PC-3 (cell line): ENCODE measurements around the gene CFAP206. TPM values are rescaled to one million over a fixed set of nuclear protein-coding genes. Genes with fewer than 3 reads are reported as not detected.

ENCODE experiments used
- ATAC-seq: fragments of 200-7000 bp; cut with Tn5 transposase; 2 replicates; pipeline ENCODE4 v1.9.1; 2020; ENCODE audit warnings: mild to moderate bottlenecking, moderate library complexity
- Bru-seq: library from RNA; stranded (reverse); fragments of 400-500 nt; gene quantifications from one replicate; lab custom pipeline; 2021; lab: Mats Ljungman, UMichigan
- BruChase-seq, 2 experiments: library from RNA; stranded (reverse); fragments of 400-500 nt; gene quantifications; one replicate each; lab custom pipeline; 2021; lab: Mats Ljungman, UMichigan
- BruUV-seq: library from RNA; stranded (reverse); fragments of 400-500 nt; replicated peaks from 2 replicates; lab custom pipeline; 2021; lab: Mats Ljungman, UMichigan
- CTCF ChIA-PET: fragments of 300-600 bp; sonication (Branson Sonifier 250); formaldehyde crosslinking; loops from one replicate; lab custom pipeline; 2022; ENCODE audit warnings: antibody characterized with exemption; lab: Charles Lee
- POLR2A ChIA-PET: fragments of 300-600 bp; sonication (Branson Sonifier 250); formaldehyde crosslinking; loops from one replicate; lab custom pipeline; 2022; ENCODE audit warnings: antibody characterized with exemption; ENCODE audit not compliant: unreplicated experiment; lab: Charles Lee
- DNase-seq: peaks from one replicate; pipeline ENCODE4 v3.0.0-alpha.2; 2015
- H2AFZ ChIP-seq: fragments of 300-600 bp; sonication (generic); 2 replicates; pipeline ENCODE4 v1.6.0; 2016; ENCODE audit warnings: antibody characterized with exemption, low read length
- H3F3A ChIP-seq: fragments of 300-600 bp; sonication (generic); one replicate; pipeline ENCODE4 v1.6.0; 2017; ENCODE audit warnings: antibody characterized with exemption, low read length, control low read depth, mild to moderate bottlenecking; ENCODE audit not compliant: unreplicated experiment
- H3K27ac ChIP-seq: fragments of 300-600 bp; sonication (generic); 2 replicates; pipeline ENCODE4 v1.5.1; 2016; ENCODE audit warnings: mild to moderate bottlenecking, low read length
- H3K27me3 ChIP-seq: fragments of 300-600 bp; sonication (generic); 2 replicates; pipeline ENCODE4 v1.6.1; 2016; ENCODE audit warnings: low read length, mixed read lengths
- H3K36me3 ChIP-seq: fragments of 300-600 bp; sonication (generic); 2 replicates; pipeline ENCODE4 v1.6.1; 2016; ENCODE audit warnings: low read depth, mixed run types, low read length, mixed read lengths
- H3K4me1 ChIP-seq: fragments of 300-600 bp; sonication (generic); 2 replicates; pipeline ENCODE4 v1.5.1; 2016; ENCODE audit warnings: low read length; ENCODE audit not compliant: insufficient read depth
- H3K4me2 ChIP-seq: fragments of 300-600 bp; sonication (generic); 2 replicates; pipeline ENCODE4 v1.6.0; 2016; ENCODE audit warnings: low read length
- H3K4me3 ChIP-seq: fragments of 300-600 bp; sonication (generic); 2 replicates; pipeline ENCODE4 v1.5.1; 2016; ENCODE audit warnings: mild to moderate bottlenecking, low read length, mixed read lengths
- H3K79me2 ChIP-seq: fragments of 300-600 bp; sonication (generic); 2 replicates; pipeline ENCODE4 v1.6.1; 2017; ENCODE audit warnings: low read length, mixed read lengths
- H3K9ac ChIP-seq: fragments of 300-600 bp; sonication (generic); 2 replicates; pipeline ENCODE4 v1.6.0; 2016; ENCODE audit warnings: mild to moderate bottlenecking, low read length
- H3K9me2 ChIP-seq: fragments of 300-600 bp; sonication (generic); replicated peaks from 2 replicates; pipeline ENCODE4 v1.6.1; 2016; ENCODE audit warnings: mixed run types, low read length, mixed read lengths
- H3K9me3 ChIP-seq: fragments of 300-600 bp; sonication (generic); 2 replicates; pipeline ENCODE4 v1.6.1; 2016; ENCODE audit warnings: low read length, mixed read lengths
- H4K20me1 ChIP-seq: fragments of 300-600 bp; sonication (generic); 2 replicates; pipeline ENCODE4 v1.6.1; 2016; ENCODE audit warnings: low read length, mixed read lengths
- CTCF ChIP-seq: fragments of 300-600 bp; sonication (generic); conservative IDR thresholded peaks from 2 replicates; pipeline ENCODE4 v1.5.1; 2017; ENCODE audit warnings: antibody characterized with exemption, low read depth, mild to moderate bottlenecking, low read length
- EZH2 ChIP-seq: fragments of 300-600 bp; sonication (generic); IDR thresholded peaks from one replicate; pipeline ENCODE4 v1.6.1; 2017; ENCODE audit warnings: antibody characterized with exemption, mild to moderate bottlenecking, low read length; ENCODE audit not compliant: unreplicated experiment
- EZH2phosphoT487 ChIP-seq: fragments of 300-600 bp; sonication (generic); IDR thresholded peaks from 2 replicates; pipeline ENCODE4 v1.6.1; 2018; ENCODE audit warnings: mild to moderate bottlenecking, antibody characterized with exemption, low read length, borderline replicate concordance
- intact Hi-C: fragments of 100-400 bp; cut with micrococcal nuclease; formaldehyde crosslinking; loops from 2 replicates; pipeline ENCODE4 v1.9.0; 2023
- long read RNA-seq: library from polyadenylated mRNA; unstranded; transcript quantifications from one replicate; pipeline ENCODE4 v2.0.0, GENCODE V29; 2021; ENCODE audit not compliant: unreplicated experiment
- total RNA-seq: library from RNA; depleted of rRNA; stranded (reverse); fragments of >200 nt; gene quantifications from 2 replicates; pipeline ENCODE4 v1.2.3, GENCODE V29; 2014; rRNA removed

Gene CFAP206
- total RNA-seq (0.07 TPM in 1 of 2 replicates, not detected in the other), Bru-seq, nascent RNA (not detected), BruChase-seq, experiment 1, labeled RNA remaining after a 6-hour chase (percentile 35 among the genes with signal in this experiment), BruChase-seq, experiment 2, labeled RNA remaining after a 2-hour chase (not detected)
- long read RNA-seq, partial matches to known transcripts: 0 of 1 reads
- long read RNA-seq, other reads (novel, unspliced or antisense): 1 of 1 reads

GRCh38 chr6:87407901-87408720, at the start of gene CFAP206:
TSS of gene CFAP206 (plus strand) at chr6:87407972. CDS start at chr6:87409840, 1,868 bp downstream.
- peak; percentile 71 for DNase-seq
- peak within 1 kb of the TSS; percentile 95 for H3K4me3 ChIP-seq
- intact Hi-C loops: loop anchor here (5.0 to 10.0 kb wide), 2 partner anchors 64 to 197 kb away; partner anchors contain the start of gene SLC35A1

GRCh38 chr6:87364602-87365252, 43.0 kb upstream of the CFAP206 start:
- ATAC-seq: no peak
- no peak for DNase-seq
- Histone ChIP-seq H3K4me2 (no peak overlapping the region), H4K20me1 (no peaks in the 10 kb centered on the region), H3K27me3 (no peaks in the 10 kb centered on the region), H3K79me2 (no peaks in the 10 kb centered on the region), H3K27ac (no peak overlapping the region), H2AFZ (no peak overlapping the region), H3K4me1 (no peaks in the 10 kb centered on the region), H3K36me3 (no peaks in the 10 kb centered on the region), H3K9me3 (no peaks in the 10 kb centered on the region), H3K9me2 (no peaks in the 10 kb centered on the region), H3K4me3 (no peak overlapping the region), H3F3A (no peaks in the 10 kb centered on the region), H3K9ac (no peak overlapping the region)
- ChIA-PET CTCF (no interaction called here), POLR2A (no interaction called here)
- TF ChIP-seq EZH2 (no peak), EZH2phosphoT487 (no peak), CTCF (no peak)
- BruUV-seq: no TSS peak
- intact Hi-C loops: no loop called here

More at GRCh38 chr6:87407901-87408720, at the start of gene CFAP206:
- ChIA-PET POLR2A (no interaction called here), CTCF (interaction anchor here (0.8 kb wide), 1 partner anchor 15 kb away, joined by 3 read pairs; no protein-coding TSS in a partner anchor)
- Histone ChIP-seq H4K20me1 (no peaks in the 10 kb centered on the region), H3F3A (no peaks in the 10 kb centered on the region), H3K9me2 (no peaks in the 10 kb centered on the region), H2AFZ (peak within 1 kb of the TSS; percentile 86), H3K9me3 (no peaks in the 10 kb centered on the region), H3K9ac (peak within 1 kb of the TSS; percentile 36), H3K27ac (no peak within 1 kb of the TSS), H3K4me1 (peaks cover 6% of the 10 kb centered on the region; the same call in 1 of the 2 replicates), H3K27me3 (no peaks in the 10 kb centered on the region), H3K4me2 (peak within 1 kb of the TSS; percentile 86), H3K36me3 (no peaks in the 10 kb centered on the region), H3K79me2 (no peaks in the 10 kb centered on the region)
- peak; percentile 85 for ATAC-seq
- no TSS peak for BruUV-seq
- TF ChIP-seq EZH2phosphoT487 (no peak), CTCF (no peak), EZH2 (no peak)
